GM12878 (cell line): ENCODE measurements around the gene DNAH1. TPM values are rescaled to one million over a fixed set of nuclear protein-coding genes. Genes with fewer than 3 reads are reported as not detected.
A peak's percentile ranks its signal among the peaks of the same experiment; 100 is the strongest.

Source experiments
- CHD1 ChIP-seq: IDR thresholded peaks from 2 replicates; pipeline ENCODE4 v1.6.1; 2012; ENCODE audit warnings: low read depth, low read length, improper control_type of control experiment
- CREM ChIP-seq: IDR thresholded peaks from 2 replicates; pipeline ENCODE4 v1.6.1; 2014; ENCODE audit warnings: antibody characterized with exemption, low read depth
- EP300 ChIP-seq, 2 experiments: fragments of 150-350 bp in 1 of 2; IDR thresholded peaks; 2 replicates each; pipeline ENCODE4 v1.6.1; 2011 to 2012; ENCODE audit warnings: low read depth in 2 of 2, low read length in 2 of 2, borderline replicate concordance in 1 of 2, improper control_type of control experiment in 1 of 2, inconsistent platforms in 1 of 2; ENCODE audit not compliant: control insufficient read depth in 1 of 2
- ESRRA ChIP-seq: IDR thresholded peaks from 2 replicates; pipeline ENCODE4 v1.6.1; 2012; ENCODE audit warnings: mild to moderate bottlenecking, low read length, improper control_type of control experiment
- GATAD2B ChIP-seq: fragments of 450-650 bp; conservative IDR thresholded peaks from 2 replicates; pipeline ENCODE4 v1.6.1; 2017; ENCODE audit warnings: low read depth, mild to moderate bottlenecking, moderate library complexity
- HCFC1 ChIP-seq: fragments of 150-350 bp; IDR thresholded peaks from 2 replicates; pipeline ENCODE4 v1.6.1; 2014; ENCODE audit warnings: low read length
- HDGF ChIP-seq: fragments of 450-650 bp; IDR thresholded peaks from 2 replicates; pipeline ENCODE4 v1.6.1; 2016; ENCODE audit warnings: antibody characterized with exemption
- RELA ChIP-seq: fragments of 450-650 bp; IDR thresholded peaks from 2 replicates; pipeline ENCODE4 v1.8.0; 2014; ENCODE audit warnings: borderline replicate concordance; ENCODE audit not compliant: partially characterized antibody
- SMAD1 ChIP-seq: fragments of 450-650 bp; IDR thresholded peaks from 2 replicates; pipeline ENCODE4 v1.6.1; 2018; ENCODE audit warnings: mild to moderate bottlenecking, low read depth; ENCODE audit not compliant: partially characterized antibody
- SRF ChIP-seq, 2 experiments: IDR thresholded peaks; 2 replicates each; pipeline ENCODE4 v1.6.1; 2011; ENCODE audit warnings: low read depth in 2 of 2, low read length in 2 of 2, mild to moderate bottlenecking in 1 of 2, moderate library complexity in 1 of 2
- TAF1 ChIP-seq: IDR thresholded peaks from 2 replicates; pipeline ENCODE4 v1.6.1; 2011; ENCODE audit warnings: mild to moderate bottlenecking, low read depth, low read length, borderline replicate concordance
- TARDBP ChIP-seq: IDR thresholded peaks from 2 replicates; pipeline ENCODE4 v1.6.1; 2016; ENCODE audit warnings: borderline replicate concordance
- YY1 ChIP-seq: IDR thresholded peaks from 2 replicates; pipeline ENCODE4 v1.6.1; 2011; ENCODE audit warnings: low read depth, mild to moderate bottlenecking, low read length
- ZNF384 ChIP-seq: IDR thresholded peaks from 2 replicates; pipeline ENCODE4 v1.6.1; 2012; ENCODE audit warnings: low read depth, mild to moderate bottlenecking, low read length, improper control_type of control experiment, borderline replicate concordance
- ZSCAN29 ChIP-seq: fragments of 450-650 bp; IDR thresholded peaks from 2 replicates; pipeline ENCODE4 v1.6.1; 2017; ENCODE audit warnings: mild to moderate bottlenecking, moderate library complexity
- polyA plus RNA-seq, 11 experiments: library from polyadenylated mRNA; depleted of rRNA in 4 of 11; unstranded in 6 of 11; stranded (reverse) in 5 of 11; fragments of >200 nt; fragmentation: Nextera tagmentation in 4 of 11; fragmentation: Illumina TruSeq in 1 of 11; extraction: Ambion mirVana in 4 of 11; extraction: Trizol in 1 of 11; gene quantifications; 1 replicate in 1 of 11; 2 replicates in 10 of 11; pipeline versions ENCODE4 v1.2.1 to v1.2.3, GENCODE V29; 2011 to 2016; ENCODE audit warnings: inconsistent platforms in 2 of 11, missing spikeins in 2 of 11, low read depth in 1 of 11
- total RNA-seq, 4 experiments: library from RNA; depleted of rRNA in 3 of 4; stranded (reverse); fragments of >200 nt in 3 of 4; fragmentation: Illumina TruSeq in 1 of 4; extraction: Trizol in 1 of 4; gene quantifications; 2 replicates each; pipeline versions ENCODE4 v1.2.1 to v1.2.3, GENCODE V29; 2013 to 2021
- TF ChIP-seq, protein P1 (sequence below): fragments of 450-650 bp; formaldehyde crosslinking; IDR thresholded peaks from 2 replicates; pipeline ENCODE4 v1.5.0; 2022; ENCODE audit warnings: mild to moderate bottlenecking, missing genetic modification characterization
- TF ChIP-seq, protein P2 (sequence below): IDR thresholded peaks from 2 replicates; pipeline ENCODE4 v1.6.1; 2012; ENCODE audit warnings: low read depth, low read length, improper control_type of control experiment
- TF ChIP-seq, protein P3 (sequence below): fragments of 450-650 bp; IDR thresholded peaks from 2 replicates; pipeline ENCODE4 v1.6.1; 2016; ENCODE audit warnings: mild to moderate bottlenecking
- TF ChIP-seq, protein P4 (sequence below): IDR thresholded peaks from 2 replicates; pipeline ENCODE4 v1.6.1; 2012; ENCODE audit warnings: mild to moderate bottlenecking, low read depth, low read length

The DNAH1 gene
- total and polyA plus RNA-seq, 10 of the 15 experiments (the other 5 are each of a cell fraction or from before 2014, with no cell fraction given) = 0.31 to 5.8 (median 2.7) TPM

DNA sequence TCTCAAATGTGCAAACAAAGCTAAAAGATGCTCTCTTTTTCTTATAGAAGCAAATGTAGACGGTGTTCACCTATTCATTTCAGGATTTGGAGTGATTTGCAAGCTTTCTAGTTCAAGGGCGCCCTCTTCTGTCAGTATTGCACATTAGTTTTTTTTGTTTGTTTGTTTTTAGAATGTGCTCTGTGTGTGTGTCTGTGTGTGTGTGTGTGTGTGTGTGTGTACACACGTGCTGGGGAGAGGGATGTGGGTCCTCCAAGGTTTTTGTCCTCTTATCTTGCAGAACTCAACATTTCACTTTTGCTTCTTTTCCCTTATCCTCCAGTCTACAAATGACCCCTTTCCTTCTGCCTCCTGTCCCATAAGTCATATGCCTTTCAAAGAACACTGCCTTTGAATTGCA lies 23.5 kb downstream of the DNAH1 start (continued):
- TF ChIP-seq, protein P1, sequence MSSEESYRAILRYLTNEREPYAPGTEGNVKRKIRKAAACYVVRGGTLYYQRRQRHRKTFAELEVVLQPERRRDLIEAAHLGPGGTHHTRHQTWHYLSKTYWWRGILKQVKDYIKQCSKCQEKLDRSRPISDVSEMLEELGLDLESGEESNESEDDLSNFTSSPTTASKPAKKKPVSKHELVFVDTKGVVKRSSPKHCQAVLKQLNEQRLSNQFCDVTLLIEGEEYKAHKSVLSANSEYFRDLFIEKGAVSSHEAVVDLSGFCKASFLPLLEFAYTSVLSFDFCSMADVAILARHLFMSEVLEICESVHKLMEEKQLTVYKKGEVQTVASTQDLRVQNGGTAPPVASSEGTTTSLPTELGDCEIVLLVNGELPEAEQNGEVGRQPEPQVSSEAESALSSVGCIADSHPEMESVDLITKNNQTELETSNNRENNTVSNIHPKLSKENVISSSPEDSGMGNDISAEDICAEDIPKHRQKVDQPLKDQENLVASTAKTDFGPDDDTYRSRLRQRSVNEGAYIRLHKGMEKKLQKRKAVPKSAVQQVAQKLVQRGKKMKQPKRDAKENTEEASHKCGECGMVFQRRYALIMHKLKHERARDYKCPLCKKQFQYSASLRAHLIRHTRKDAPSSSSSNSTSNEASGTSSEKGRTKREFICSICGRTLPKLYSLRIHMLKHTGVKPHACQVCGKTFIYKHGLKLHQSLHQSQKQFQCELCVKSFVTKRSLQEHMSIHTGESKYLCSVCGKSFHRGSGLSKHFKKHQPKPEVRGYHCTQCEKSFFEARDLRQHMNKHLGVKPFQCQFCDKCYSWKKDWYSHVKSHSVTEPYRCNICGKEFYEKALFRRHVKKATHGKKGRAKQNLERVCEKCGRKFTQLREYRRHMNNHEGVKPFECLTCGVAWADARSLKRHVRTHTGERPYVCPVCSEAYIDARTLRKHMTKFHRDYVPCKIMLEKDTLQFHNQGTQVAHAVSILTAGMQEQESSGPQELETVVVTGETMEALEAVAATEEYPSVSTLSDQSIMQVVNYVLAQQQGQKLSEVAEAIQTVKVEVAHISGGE (CRISPR knock-in tag) = no peak
- TF ChIP-seq CREM = peak; percentile 35; the same call in 1 of the 2 replicates
- TF ChIP-seq ZNF384 = no peak
- TF ChIP-seq, protein P2, sequence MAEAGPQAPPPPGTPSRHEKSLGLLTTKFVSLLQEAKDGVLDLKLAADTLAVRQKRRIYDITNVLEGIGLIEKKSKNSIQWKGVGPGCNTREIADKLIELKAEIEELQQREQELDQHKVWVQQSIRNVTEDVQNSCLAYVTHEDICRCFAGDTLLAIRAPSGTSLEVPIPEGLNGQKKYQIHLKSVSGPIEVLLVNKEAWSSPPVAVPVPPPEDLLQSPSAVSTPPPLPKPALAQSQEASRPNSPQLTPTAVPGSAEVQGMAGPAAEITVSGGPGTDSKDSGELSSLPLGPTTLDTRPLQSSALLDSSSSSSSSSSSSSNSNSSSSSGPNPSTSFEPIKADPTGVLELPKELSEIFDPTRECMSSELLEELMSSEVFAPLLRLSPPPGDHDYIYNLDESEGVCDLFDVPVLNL = no peak
- no peak for TF ChIP-seq CHD1
- TF ChIP-seq, protein P3, sequence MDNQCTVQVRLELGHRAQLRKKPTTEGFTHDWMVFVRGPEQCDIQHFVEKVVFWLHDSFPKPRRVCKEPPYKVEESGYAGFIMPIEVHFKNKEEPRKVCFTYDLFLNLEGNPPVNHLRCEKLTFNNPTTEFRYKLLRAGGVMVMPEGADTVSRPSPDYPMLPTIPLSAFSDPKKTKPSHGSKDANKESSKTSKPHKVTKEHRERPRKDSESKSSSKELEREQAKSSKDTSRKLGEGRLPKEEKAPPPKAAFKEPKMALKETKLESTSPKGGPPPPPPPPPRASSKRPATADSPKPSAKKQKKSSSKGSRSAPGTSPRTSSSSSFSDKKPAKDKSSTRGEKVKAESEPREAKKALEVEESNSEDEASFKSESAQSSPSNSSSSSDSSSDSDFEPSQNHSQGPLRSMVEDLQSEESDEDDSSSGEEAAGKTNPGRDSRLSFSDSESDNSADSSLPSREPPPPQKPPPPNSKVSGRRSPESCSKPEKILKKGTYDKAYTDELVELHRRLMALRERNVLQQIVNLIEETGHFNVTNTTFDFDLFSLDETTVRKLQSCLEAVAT = peak; percentile 45; the same call in 1 of the 2 replicates
- TF ChIP-seq, protein P4, sequence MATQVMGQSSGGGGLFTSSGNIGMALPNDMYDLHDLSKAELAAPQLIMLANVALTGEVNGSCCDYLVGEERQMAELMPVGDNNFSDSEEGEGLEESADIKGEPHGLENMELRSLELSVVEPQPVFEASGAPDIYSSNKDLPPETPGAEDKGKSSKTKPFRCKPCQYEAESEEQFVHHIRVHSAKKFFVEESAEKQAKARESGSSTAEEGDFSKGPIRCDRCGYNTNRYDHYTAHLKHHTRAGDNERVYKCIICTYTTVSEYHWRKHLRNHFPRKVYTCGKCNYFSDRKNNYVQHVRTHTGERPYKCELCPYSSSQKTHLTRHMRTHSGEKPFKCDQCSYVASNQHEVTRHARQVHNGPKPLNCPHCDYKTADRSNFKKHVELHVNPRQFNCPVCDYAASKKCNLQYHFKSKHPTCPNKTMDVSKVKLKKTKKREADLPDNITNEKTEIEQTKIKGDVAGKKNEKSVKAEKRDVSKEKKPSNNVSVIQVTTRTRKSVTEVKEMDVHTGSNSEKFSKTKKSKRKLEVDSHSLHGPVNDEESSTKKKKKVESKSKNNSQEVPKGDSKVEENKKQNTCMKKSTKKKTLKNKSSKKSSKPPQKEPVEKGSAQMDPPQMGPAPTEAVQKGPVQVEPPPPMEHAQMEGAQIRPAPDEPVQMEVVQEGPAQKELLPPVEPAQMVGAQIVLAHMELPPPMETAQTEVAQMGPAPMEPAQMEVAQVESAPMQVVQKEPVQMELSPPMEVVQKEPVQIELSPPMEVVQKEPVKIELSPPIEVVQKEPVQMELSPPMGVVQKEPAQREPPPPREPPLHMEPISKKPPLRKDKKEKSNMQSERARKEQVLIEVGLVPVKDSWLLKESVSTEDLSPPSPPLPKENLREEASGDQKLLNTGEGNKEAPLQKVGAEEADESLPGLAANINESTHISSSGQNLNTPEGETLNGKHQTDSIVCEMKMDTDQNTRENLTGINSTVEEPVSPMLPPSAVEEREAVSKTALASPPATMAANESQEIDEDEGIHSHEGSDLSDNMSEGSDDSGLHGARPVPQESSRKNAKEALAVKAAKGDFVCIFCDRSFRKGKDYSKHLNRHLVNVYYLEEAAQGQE = no peak
- no peak for TF ChIP-seq TARDBP
- TF ChIP-seq EP300 (IDR thresholded peaks at IDR 0.05; ENCODE audit: borderline replicate concordance in 1 of 2, control insufficient read depth in 1 of 2, low read depth in 2 of 2, low read length in 2 of 2) = no peak
- no peak for TF ChIP-seq GATAD2B
- TF ChIP-seq ESRRA = no peak
- TF ChIP-seq ZSCAN29 = no peak
- TF ChIP-seq YY1 = no peak
- no peak for TF ChIP-seq HCFC1
- no peak for TF ChIP-seq SMAD1
- TF ChIP-seq RELA = peak; percentile 63
- TF ChIP-seq SRF (IDR thresholded peaks at IDR 0.05; ENCODE audit: low read depth in 2 of 2, low read length in 2 of 2) = no peak
- no peak for TF ChIP-seq TAF1
- TF ChIP-seq HDGF = no peak
